GM19324 (cell line): ENCODE data around the gene CRP.
"Not testable (repeated sequence)": the region's sequence is repeated elsewhere in the genome, so short reads cannot be mapped to it uniquely, and the experiment has no call there.

Source experiments
- ATAC-seq: cut with Tn5 transposase; IDR thresholded peaks from one replicate; pipeline ENCODE4 v1.9.1; 2021; ENCODE audit warnings: mild to moderate bottlenecking, moderate library complexity; ENCODE audit not compliant: unreplicated experiment, low FRiP score

CRP gene

DNA sequence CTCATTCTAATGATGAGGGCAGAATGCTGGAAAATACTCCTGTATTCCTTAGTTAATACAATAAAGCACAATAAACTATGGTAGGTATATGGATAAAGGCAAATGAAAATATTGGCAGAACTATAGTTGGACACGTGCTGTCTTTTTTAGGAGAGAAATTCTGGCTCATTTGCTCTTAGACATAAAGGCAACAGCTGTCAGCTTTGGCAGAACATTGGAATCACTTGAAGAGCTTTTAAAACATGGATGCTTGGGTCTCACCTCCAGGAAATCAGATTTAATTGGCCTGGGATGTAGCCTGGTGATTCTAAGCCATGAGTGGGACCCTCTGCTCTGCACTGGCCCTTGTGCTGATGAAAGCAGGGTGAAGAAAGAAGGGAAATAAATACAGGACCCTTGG, 9.9 kb downstream of the CRP start:
- ATAC-seq = no peak

DNA sequence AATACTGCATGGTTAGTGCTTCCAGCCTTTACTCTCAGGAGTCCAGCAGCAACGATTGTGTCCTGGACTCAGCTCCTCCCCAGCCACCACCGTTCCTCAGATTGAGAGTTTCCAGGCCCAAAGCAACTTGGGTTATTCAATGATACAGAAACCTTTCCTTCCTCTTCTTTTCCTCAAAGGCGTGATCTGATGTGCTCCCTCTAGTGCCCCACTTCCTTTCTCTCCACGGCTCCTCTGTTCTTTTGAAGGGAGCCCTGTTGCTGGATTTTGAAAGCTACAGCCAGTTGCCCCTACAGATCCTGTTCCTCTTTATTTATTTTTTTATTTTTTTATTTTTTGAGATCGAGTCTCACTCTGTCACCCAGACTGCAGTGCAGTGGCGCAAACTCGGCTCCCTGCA, 14.1 kb downstream of the CRP start:
- ATAC-seq = no peak

DNA sequence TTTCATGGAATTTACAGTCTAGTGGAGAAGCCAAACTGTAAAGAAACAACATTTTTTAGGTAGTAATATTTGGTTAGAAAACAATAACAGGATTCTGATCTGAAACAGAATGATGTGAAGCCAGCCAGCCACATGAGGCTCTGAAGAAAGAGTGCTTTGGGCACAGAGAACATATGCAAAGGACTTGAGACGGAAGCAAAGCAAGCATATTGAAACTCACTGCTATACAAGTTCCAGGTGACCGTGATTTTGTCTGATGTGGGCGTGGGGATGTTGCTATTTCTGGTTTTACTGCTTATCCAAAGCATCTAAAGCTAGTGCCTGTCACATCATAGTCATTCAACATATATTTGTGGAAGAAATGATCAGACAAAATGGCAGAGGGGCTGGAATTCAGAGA, 14.7 kb downstream of the CRP start:
- ATAC-seq = no peak

DNA sequence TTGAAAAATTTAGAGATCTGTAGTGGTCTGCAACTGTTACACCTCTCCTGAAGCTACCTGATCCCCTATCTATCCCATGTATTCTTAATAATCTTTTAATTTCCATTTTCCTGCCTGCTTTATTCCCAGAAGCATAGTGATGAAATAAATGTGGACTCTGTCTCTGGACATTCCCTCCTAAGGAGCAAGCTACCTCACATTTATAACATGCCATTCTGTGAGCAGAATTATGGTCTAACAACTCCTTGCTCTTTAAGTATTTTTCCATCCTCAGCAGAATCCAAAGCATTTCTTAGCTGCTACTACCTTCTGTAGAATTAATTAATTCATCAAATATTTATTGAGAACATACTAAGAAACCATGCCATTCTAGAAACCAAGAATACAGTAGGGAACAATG, 15.1 kb downstream of the CRP start:
- ATAC-seq = no peak

DNA sequence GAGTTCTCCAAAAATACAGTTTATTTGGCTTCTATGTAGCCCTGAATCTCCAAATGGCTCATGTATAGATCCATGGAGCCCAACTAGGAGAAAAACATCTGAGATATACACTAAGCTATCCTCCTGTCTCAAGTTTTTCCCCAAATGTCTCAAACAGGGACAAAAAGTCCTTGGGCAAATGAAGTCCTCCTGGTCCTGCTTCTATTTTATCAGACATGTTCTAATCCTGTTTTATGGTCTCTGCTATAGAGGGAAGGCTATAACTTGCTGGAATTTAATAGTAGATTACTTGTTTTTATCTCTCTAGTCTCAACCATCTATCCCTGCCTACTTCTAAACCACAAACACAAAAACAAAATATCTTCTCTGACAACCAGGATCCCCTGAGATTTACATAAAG, 26.9 kb downstream of the CRP start:
- ATAC-seq = no peak

DNA sequence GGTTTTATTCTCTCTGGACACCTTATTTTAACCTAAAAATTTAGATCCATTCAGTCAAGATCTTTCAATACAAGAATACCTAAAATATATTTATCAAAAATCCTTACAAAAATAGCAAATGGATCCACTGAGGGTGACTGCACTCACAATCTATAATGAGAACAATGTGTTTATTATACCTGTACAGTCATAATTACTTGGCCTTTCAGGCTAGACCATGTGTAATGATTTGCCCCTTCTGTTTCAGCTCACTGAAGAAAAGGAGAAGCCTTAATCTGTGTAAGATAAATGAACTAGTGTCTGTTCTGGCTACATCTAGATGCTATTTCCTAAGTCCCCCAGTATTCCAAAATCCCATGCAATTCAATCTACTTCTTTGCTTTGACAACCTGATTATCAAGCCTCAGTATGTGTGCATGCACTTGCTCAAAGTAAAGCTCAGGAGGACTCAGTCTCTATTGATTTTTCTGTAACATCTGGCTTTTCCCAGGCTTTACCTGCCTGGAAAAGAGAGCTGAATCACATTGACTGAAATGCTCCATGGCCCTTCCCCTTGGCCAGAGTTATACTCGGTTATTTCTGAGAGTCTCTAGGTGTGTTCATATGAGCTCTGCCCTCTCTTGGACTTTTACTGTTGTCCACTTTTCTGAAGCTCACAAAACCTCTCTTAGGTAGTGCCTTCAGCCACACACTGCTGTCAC, 27.6 kb downstream of the CRP start:
- no peak for ATAC-seq

DNA sequence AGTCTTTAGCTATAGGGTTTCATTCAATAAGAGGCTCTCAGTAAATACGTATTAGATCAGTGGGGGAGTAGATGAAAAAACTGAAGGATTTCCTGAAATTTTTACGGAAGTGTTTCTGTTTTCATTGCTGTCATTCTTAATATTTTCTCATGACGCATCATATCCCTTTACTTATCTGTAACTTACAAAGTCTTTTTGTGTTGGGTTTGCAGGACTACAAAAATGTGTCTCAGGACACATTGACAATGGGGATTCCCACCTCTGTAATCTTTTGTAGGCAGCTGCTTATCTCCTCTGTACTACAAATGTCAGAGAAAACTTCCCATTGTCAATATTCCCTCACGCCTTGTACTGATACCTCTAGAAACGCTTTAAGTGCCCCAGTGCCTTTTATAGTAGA, 35.5 kb downstream of the CRP start:
- ATAC-seq = no peak

DNA sequence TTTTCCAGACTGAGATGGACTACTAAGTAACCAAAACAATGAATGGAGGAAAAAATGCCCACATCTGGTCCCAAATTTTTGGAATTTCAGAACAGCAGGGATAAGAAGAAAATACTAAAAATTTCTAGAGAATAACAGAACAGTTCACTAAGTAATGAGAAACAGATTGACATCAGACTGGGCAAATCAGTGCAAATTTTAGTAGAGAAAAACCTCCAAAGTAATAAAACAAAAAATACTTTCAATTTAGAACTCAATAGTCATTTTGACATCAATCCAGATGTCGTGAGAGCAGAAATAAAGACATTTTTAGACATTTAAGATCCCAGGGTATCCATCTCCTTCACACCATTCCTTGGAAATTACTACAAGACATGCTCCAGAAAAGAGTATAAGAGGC, 39.3 kb downstream of the CRP start:
- no peak for ATAC-seq

DNA sequence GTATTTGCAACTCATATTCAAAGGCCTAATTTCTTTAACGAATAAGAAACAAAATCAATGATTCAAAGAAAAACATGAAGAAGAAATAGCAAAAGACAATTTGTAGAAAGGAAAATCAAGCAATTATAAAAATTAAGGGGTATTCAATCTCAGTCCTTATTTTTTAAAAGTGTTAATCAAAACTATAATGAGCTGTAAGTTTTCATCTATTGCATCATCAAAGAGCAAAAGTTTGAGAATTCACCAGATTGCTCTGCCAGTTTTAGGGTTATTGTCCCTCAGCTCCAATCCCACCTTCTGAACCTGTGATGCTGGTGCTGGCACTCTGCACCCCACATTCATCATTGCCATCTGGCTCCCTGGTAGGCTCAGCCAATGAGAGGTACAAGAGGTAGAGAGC, 42.0 kb downstream of the CRP start:
- ATAC-seq = not testable (repeated sequence)

DNA sequence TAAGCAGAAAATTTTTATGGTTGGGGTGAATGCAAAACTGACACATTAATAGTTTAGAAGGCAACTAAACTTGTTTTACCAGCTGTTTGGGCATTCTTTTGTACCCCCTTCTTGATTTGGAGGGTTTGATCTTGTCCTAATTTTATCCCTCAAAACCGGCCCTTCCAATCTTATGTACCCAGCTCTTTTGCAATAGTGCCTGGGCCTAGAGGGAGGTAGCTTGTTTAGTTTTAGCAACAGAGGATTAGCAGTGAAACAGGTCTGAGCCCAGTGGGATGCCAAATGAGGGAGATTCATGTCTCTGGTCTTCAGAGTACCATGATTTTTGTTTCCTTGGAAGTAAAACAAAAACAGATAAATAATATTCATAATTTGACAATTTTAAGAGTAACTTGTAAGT, 45.1 kb downstream of the CRP start:
- no peak for ATAC-seq

DNA sequence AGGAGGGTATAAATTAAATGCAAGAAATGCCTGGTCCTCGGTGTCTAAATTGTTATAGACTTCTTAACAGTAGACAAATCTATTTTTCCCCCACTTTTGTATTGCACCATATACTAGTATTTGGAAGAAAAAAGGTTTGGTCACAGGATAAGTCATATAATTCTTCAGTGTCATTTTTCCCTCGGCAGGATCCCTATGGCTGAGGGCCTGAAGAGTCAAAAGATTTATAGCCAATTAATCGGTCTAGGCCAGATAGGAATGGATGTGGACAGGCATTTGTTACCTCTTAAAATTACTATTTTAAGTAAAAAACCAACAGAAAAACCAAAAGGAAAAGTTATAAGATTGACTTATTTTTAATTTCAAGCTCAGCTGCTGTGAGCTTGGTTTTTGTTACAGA, 45.6 kb downstream of the CRP start:
- ATAC-seq = no peak

DNA sequence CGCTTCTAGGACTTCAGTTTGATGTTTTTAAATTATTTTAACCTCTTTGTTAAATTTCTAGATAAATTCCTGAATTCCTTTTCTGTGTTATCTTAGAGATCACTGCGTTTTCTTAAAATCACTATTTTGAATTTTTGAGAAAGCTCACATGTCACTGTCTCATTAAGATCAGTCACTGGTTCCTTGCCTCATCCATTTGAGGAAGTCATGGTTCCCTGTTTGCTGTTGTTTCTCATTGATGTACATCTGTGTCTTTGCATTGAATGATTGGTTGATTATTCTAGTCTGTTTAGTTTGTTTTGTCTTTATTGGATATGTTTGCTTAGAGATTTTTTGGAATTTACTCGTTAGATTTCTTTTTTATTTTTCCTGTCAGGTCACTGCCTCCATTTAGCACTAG, 50.1 kb downstream of the CRP start:
- no peak for ATAC-seq

DNA sequence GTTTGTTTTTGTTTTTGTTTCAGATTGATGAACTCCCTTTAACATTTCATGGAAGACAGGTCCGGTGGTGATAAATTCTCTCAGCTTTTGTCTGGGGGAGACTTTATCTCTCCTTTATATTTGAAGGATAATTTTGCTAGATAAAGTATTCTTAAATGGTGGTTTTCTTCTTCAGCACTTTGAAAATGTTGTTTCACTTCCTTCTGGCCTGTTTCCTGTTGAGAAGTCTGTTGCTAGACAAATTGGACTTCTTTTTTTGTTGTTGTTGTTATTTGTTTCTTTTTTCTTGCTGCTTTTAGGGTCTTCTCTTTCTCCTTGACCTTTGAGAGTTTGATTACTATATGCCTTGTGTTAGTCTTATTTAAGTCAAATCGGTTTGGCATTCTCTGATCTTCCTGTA, 50.8 kb downstream of the CRP start:
- ATAC-seq = no peak
